Measurements from ENCODE around the gene RPS6KA5.

The RPS6KA5 gene

GRCh38 chr14:91060351-91061055, at the start of gene RPS6KA5:
RPS6KA5 (minus strand) TSS chr14:91060641; CDS start chr14:91060434, 207 bp downstream.
- TF ChIP-seq CTCF (IDR thresholded peaks at IDR 0.05; ENCODE audit: borderline replicate concordance, extremely low read depth, low read length, poor library complexity, severe bottlenecking) (peak; percentile 23), EZH2 (IDR thresholded peaks at IDR 0.05; ENCODE audit: borderline replicate concordance, low read depth, low read length, severe bottlenecking) (no peak)
- H2AFZ ChIP-seq (ENCODE audit: low read depth, low read length), result peak within 1 kb of the TSS; percentile 96
- H3K36me3 ChIP-seq (ENCODE audit: insufficient read depth, low read length), result no peaks in the 10 kb centered on the region; the same call in 1 of the 2 replicates
- peak within 1 kb of the TSS; percentile 90 for H3K9ac ChIP-seq (ENCODE audit: low read depth, low read length)
- DNase-seq, result peak; percentile 100
- peaks cover 7% of the 10 kb centered on the region for H3K79me2 ChIP-seq (ENCODE audit: insufficient read depth, low read length)
- H3K27me3 ChIP-seq (ENCODE audit: insufficient read depth, low read length, poor library complexity), result no peaks in the 10 kb centered on the region
- H3K27ac ChIP-seq (ENCODE audit: low read length), result peak within 1 kb of the TSS; percentile 90
- ATAC-seq (ENCODE audit: insufficient read depth, low read depth), result peak; percentile 88
- H3K4me3 ChIP-seq (ENCODE audit: low read depth in 1 of 2, low read length in 2 of 2), result peak within 1 kb of the TSS; percentile 66 to 93
- peaks cover 43% of the 10 kb centered on the region for H3K4me1 ChIP-seq (ENCODE audit: insufficient read depth, low read length)
- H3K4me2 ChIP-seq (ENCODE audit: insufficient read depth, low read length), result peak within 1 kb of the TSS; percentile 98
- no peaks in the 10 kb centered on the region for H3K9me3 ChIP-seq (ENCODE audit: insufficient read depth, low read length, severe bottlenecking)
- peaks cover 4% of the 10 kb centered on the region; the same call in 1 of the 2 replicates for H4K20me1 ChIP-seq (ENCODE audit: insufficient read depth, low read length)

- Histone ChIP-seq H4K20me1 (ENCODE audit: insufficient read depth, low read length) (no peaks in the 10 kb centered on the region), H3K36me3 (ENCODE audit: insufficient read depth, low read length) (no peaks in the 10 kb centered on the region), H2AFZ (ENCODE audit: low read depth, low read length) (no peak overlapping the region), H3K27ac (ENCODE audit: low read length) (no peak overlapping the region), H3K4me1 (ENCODE audit: insufficient read depth, low read length) (peaks cover 12% of the 10 kb centered on the region), H3K4me2 (ENCODE audit: insufficient read depth, low read length) (no peak overlapping the region), H3K9ac (ENCODE audit: low read depth, low read length) (no peak overlapping the region), H3K27me3 (ENCODE audit: insufficient read depth, low read length, poor library complexity) (no peaks in the 10 kb centered on the region), H3K9me3 (ENCODE audit: insufficient read depth, low read length, severe bottlenecking) (no peaks in the 10 kb centered on the region), H3K4me3 (ENCODE audit: low read depth in 1 of 2, low read length in 2 of 2) (no peak overlapping the region), H3K79me2 (ENCODE audit: insufficient read depth, low read length) (peaks cover 5% of the 10 kb centered on the region; the same call in 1 of the 2 replicates)
- ATAC-seq (ENCODE audit: insufficient read depth, low read depth) (no peak), DNase-seq (no peak)
- no peak for TF ChIP-seq CTCF (IDR thresholded peaks at IDR 0.05; ENCODE audit: borderline replicate concordance, extremely low read depth, low read length, poor library complexity, severe bottlenecking)
- no peak for TF ChIP-seq EZH2 (IDR thresholded peaks at IDR 0.05; ENCODE audit: borderline replicate concordance, low read depth, low read length, severe bottlenecking)
These were observed 48.6 kb upstream of the RPS6KA5 start for GRCh38 chr14:91108941-91109611.

DNA sequence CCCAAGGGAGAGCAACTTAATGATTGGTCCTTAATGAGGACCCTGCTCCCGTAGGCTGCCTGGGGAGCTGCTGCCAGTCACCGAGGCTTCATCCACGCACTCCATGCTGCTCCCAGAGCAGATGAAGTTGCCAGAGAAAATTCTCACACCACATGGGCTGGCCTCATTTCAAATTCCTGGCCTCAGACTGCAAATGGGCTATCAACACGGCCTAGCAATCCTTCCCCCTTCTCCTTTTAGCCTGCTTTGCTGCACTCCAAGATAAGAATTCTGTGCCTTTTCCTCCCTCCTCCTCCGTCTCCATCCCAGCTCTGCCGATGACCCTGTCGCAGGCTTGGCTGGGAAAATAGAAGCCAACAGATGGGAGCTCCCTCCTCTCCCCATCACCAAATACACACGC, 42.7 kb upstream of the RPS6KA5 start:
- Histone ChIP-seq H3K9me3 (ENCODE audit: insufficient read depth, low read length, severe bottlenecking) (no peaks in the 10 kb centered on the region), H3K4me2 (ENCODE audit: insufficient read depth, low read length) (no peak overlapping the region), H3K27ac (ENCODE audit: low read length) (no peak overlapping the region), H3K79me2 (ENCODE audit: insufficient read depth, low read length) (no peaks in the 10 kb centered on the region), H3K36me3 (ENCODE audit: insufficient read depth, low read length) (no peaks in the 10 kb centered on the region), H3K9ac (ENCODE audit: low read depth, low read length) (no peak overlapping the region), H3K27me3 (ENCODE audit: insufficient read depth, low read length, poor library complexity) (no peaks in the 10 kb centered on the region), H2AFZ (ENCODE audit: low read depth, low read length) (no peak overlapping the region), H3K4me1 (ENCODE audit: insufficient read depth, low read length) (no peaks in the 10 kb centered on the region), H4K20me1 (ENCODE audit: insufficient read depth, low read length) (no peaks in the 10 kb centered on the region), H3K4me3 (ENCODE audit: low read depth in 1 of 2, low read length in 2 of 2) (no peak overlapping the region)
- TF ChIP-seq CTCF (IDR thresholded peaks at IDR 0.05; ENCODE audit: borderline replicate concordance, extremely low read depth, low read length, poor library complexity, severe bottlenecking), result no peak
- no peak for TF ChIP-seq EZH2 (IDR thresholded peaks at IDR 0.05; ENCODE audit: borderline replicate concordance, low read depth, low read length, severe bottlenecking)
- DNase-seq (no peak), ATAC-seq (ENCODE audit: insufficient read depth, low read depth) (no peak)
